Activated naive CD8-positive, alpha-beta T cell treated with anti-CD3 and anti-CD28 coated beads for 36 hours (primary cell): ENCODE data around the gene MUC22. TPM values are rescaled to one million over a fixed set of nuclear protein-coding genes. Genes with fewer than 3 reads are reported as not detected.
"Not testable (repeated sequence)": the region's sequence is repeated elsewhere in the genome, so short reads cannot be mapped to it uniquely, and the experiment has no call there.

Experiments
- DNase-seq: peaks from one replicate; pipeline ENCODE4 v3.0.0; 2021
- H3K27ac Mint-ChIP-seq: one replicate; pipeline ENCODE4 v1.8.0; 2022; ENCODE audit warnings: mild to moderate bottlenecking, moderate library complexity, mixed read lengths
- H3K27me3 Mint-ChIP-seq: one replicate; pipeline ENCODE4 v1.8.0; 2022; ENCODE audit warnings: mild to moderate bottlenecking, mixed read lengths
- H3K36me3 Mint-ChIP-seq: one replicate; pipeline ENCODE4 v1.8.0; 2021; ENCODE audit warnings: mild to moderate bottlenecking, mixed read lengths
- H3K4me1 Mint-ChIP-seq: one replicate; pipeline ENCODE4 v1.8.0; 2021; ENCODE audit warnings: mixed read lengths
- H3K4me3 Mint-ChIP-seq: one replicate; pipeline ENCODE4 v1.8.0; 2022; ENCODE audit warnings: mild to moderate bottlenecking, moderate library complexity, mixed read lengths
- H3K9me3 Mint-ChIP-seq: one replicate; pipeline ENCODE4 v1.8.0; 2022; ENCODE audit warnings: mixed read lengths
- total RNA-seq, 2 experiments: library from RNA; stranded (reverse); gene quantifications; one replicate each; pipeline ENCODE4 v1.2.3, GENCODE V29; 2021

The MUC22 gene
- total RNA-seq, 2 experiments from 2014 or later: not detected

- Mint-ChIP-seq H3K27ac (no peak overlapping the region), H3K4me1 (peaks cover 9% of the 10 kb centered on the region), H3K9me3 (no peaks in the 10 kb centered on the region), H3K4me3 (no peak overlapping the region), H3K27me3 (peaks cover 6% of the 10 kb centered on the region), H3K36me3 (no peaks in the 10 kb centered on the region)
- DNase-seq: no peak
Measured at GRCh38 chr6:31041372-31041974, 31.2 kb downstream of the MUC22 start.

DNA sequence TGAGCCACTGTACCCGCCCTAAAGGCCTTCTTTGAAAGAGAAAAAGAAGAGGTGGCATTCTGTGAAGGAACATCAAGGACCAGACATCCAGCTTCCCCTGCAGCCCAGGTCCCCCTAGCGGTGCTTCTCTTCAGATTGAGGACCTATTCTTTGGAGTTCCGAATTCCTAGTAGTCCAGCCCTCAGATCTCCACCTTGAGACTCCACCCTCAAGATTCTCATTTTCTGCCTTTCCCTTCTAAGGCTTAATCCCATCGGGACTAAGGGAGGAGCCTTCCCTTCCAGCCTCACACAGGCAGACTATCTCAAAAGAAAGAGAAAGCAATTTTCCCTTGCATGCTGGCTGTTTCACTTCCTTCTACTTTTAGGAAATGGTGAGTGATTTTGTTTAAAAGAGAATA, 32.5 kb downstream of the MUC22 start:
- Mint-ChIP-seq H3K27me3 (peaks cover 12% of the 10 kb centered on the region), H3K4me1 (peaks cover 9% of the 10 kb centered on the region), H3K4me3 (peak overlapping the region; percentile 58), H3K36me3 (no peaks in the 10 kb centered on the region), H3K27ac (peak overlapping the region; percentile 42), H3K9me3 (no peaks in the 10 kb centered on the region)
- DNase-seq: no peak

DNA sequence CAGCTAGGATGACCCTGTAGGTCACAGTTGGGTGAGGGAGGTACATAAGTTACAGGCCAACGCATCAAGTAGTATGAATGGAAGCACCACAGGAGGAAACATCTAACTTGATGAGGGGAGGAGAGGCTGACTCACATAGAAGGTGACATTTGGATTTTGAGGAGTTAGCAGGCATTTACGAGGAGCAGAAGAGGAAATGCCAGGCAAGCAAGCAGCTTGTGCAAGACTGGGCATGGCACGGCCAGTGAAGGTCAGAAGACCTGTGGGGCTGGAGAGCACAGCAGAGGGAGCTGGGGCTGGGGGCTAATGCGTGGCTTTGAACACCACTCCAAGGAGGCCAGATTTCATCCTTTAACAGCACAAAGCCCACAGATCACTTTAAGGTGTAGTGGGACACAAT, 37.8 kb downstream of the MUC22 start:
- H3K4me3 Mint-ChIP-seq: no peak overlapping the region
- H3K4me1 Mint-ChIP-seq: peaks cover 3% of the 10 kb centered on the region
- H3K27ac Mint-ChIP-seq: no peak overlapping the region
- no peaks in the 10 kb centered on the region for H3K36me3 Mint-ChIP-seq
- H3K9me3 Mint-ChIP-seq: no peaks in the 10 kb centered on the region
- peaks cover 35% of the 10 kb centered on the region for H3K27me3 Mint-ChIP-seq
- no peak for DNase-seq

DNA sequence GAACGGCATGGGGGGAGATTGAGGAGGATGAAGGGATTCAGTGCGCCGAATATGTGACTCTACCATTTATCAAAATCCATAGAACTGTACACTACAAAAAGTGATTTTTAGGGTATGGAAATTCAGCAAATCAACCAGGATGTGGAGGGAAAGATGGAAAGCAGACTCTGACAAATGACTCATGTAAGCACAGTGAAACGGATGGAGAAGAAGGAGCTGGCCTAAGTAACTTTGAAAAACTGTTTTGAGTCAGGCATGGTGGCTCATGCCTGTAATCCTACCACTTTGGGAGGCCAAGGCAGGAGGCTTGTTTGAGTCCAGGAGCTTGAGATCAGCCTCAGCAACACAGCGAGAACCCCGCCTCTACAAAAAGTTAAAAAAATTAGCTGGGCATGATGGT, 39.2 kb downstream of the MUC22 start:
- no peak overlapping the region for H3K4me3 Mint-ChIP-seq
- H3K9me3 Mint-ChIP-seq: no peaks in the 10 kb centered on the region
- H3K27me3 Mint-ChIP-seq: peaks cover 48% of the 10 kb centered on the region
- H3K36me3 Mint-ChIP-seq: no peaks in the 10 kb centered on the region
- H3K27ac Mint-ChIP-seq: no peak overlapping the region
- DNase-seq: no peak
- H3K4me1 Mint-ChIP-seq: no peaks in the 10 kb centered on the region

GRCh38 chr6:31053187-31053586, 42.9 kb downstream of the MUC22 start:
- H3K4me1 Mint-ChIP-seq, H3K27ac Mint-ChIP-seq, H3K36me3 Mint-ChIP-seq, H3K9me3 Mint-ChIP-seq, DNase-seq, H3K4me3 Mint-ChIP-seq: not testable (repeated sequence)
- peaks cover 36% of the 10 kb centered on the region for H3K27me3 Mint-ChIP-seq

GRCh38 chr6:31053873-31054272, 43.6 kb downstream of the MUC22 start:
- no peak for DNase-seq
- Mint-ChIP-seq H3K4me1 (no peaks in the 10 kb centered on the region), H3K36me3 (no peaks in the 10 kb centered on the region), H3K4me3 (no peak overlapping the region), H3K27ac (no peak overlapping the region), H3K27me3 (peaks cover 33% of the 10 kb centered on the region), H3K9me3 (no peaks in the 10 kb centered on the region)

DNA sequence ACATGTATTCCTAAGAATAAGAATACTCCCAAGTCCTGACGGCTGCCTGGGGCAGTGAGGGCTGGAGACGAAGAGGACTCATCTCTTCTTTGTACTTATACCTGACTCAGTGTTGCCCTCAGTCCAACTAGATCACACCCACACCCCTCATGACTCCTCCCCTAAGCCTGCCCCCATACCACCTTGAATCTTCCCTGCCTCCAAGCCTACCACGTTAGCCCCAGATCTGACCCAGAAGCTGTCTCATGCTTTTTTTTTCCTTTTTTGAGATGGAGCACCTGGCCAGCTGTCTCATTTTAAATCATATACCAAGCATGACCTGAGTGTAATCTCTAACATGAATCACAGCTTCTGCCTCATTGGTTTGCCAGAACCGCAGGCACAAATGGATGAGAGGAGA, 45.2 kb downstream of the MUC22 start:
- H3K36me3 Mint-ChIP-seq: no peaks in the 10 kb centered on the region
- H3K27ac Mint-ChIP-seq: no peak overlapping the region
- H3K4me3 Mint-ChIP-seq: no peak overlapping the region
- DNase-seq: no peak
- no peaks in the 10 kb centered on the region for H3K9me3 Mint-ChIP-seq
- H3K4me1 Mint-ChIP-seq: no peaks in the 10 kb centered on the region
- peaks cover 27% of the 10 kb centered on the region for H3K27me3 Mint-ChIP-seq

- no peak overlapping the region for H3K27ac Mint-ChIP-seq
- no peaks in the 10 kb centered on the region for H3K4me1 Mint-ChIP-seq
- no peak overlapping the region for H3K4me3 Mint-ChIP-seq
Measured at GRCh38 chr6:31057426-31058003, 47.2 kb downstream of the MUC22 start.

DNA sequence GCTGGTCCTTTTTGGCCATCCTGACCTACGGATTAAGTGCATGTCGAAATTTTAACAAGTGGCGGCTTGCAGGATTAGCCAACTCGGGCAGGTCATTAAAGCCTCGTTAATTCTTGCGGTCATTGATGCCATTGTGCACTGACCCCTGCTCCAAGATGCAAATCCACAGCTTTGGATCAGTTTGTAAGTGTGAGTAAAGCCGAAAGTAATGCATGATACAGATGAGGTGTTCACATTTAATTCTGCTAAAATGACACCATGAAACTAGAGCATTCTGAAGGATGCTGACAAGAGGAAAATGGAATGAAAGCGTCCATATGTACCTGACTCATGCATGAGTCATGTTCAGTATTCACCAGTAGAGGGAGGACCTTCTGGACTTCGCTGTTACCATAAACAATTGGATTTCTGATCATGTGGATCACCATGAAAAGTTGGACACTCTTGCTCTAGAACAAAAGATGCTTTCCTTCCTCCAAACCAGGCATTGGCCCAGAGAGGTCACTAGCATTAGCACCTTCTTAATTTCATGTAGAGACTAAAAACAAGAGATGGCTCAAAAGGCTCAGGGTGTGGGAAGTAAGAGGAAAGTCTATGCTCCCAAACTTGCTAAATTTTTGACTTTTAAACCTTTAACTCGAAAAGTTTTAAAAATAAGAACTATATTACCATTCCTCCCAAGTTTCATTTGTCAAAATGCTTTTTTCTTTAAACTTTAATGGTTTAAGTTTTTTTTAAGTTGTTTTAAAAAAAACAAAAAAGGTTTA, 48.0 kb downstream of the MUC22 start:
- no peaks in the 10 kb centered on the region for H3K4me1 Mint-ChIP-seq
- H3K27ac Mint-ChIP-seq: no peak overlapping the region
- H3K27me3 Mint-ChIP-seq: peaks cover 19% of the 10 kb centered on the region
- H3K9me3 Mint-ChIP-seq: no peaks in the 10 kb centered on the region
- H3K36me3 Mint-ChIP-seq: no peaks in the 10 kb centered on the region
- DNase-seq: no peak
- no peak overlapping the region for H3K4me3 Mint-ChIP-seq

More at GRCh38 chr6:31057426-31058003, 47.2 kb downstream of the MUC22 start:
- Mint-ChIP-seq H3K9me3 (no peaks in the 10 kb centered on the region), H3K27me3 (peaks cover 21% of the 10 kb centered on the region), H3K36me3 (no peaks in the 10 kb centered on the region)
- no peak for DNase-seq

- no peak for DNase-seq
- no peaks in the 10 kb centered on the region for H3K36me3 Mint-ChIP-seq
- H3K27me3 Mint-ChIP-seq: peaks cover 3% of the 10 kb centered on the region
- no peaks in the 10 kb centered on the region for H3K9me3 Mint-ChIP-seq
- no peak overlapping the region for H3K4me3 Mint-ChIP-seq
- no peak overlapping the region for H3K27ac Mint-ChIP-seq
- no peaks in the 10 kb centered on the region for H3K4me1 Mint-ChIP-seq
Measured at GRCh38 chr6:31060145-31060544, 49.9 kb downstream of the MUC22 start.

- Mint-ChIP-seq H3K27ac (no peak overlapping the region), H3K27me3 (peaks cover 3% of the 10 kb centered on the region), H3K36me3 (no peaks in the 10 kb centered on the region), H3K4me3 (no peak overlapping the region), H3K9me3 (no peaks in the 10 kb centered on the region), H3K4me1 (no peaks in the 10 kb centered on the region)
- no peak for DNase-seq
Measured at GRCh38 chr6:31063906-31064435, 53.7 kb downstream of the MUC22 start.

- no peaks in the 10 kb centered on the region for H3K4me1 Mint-ChIP-seq
- no peak for DNase-seq
- no peak overlapping the region for H3K27ac Mint-ChIP-seq
- H3K4me3 Mint-ChIP-seq: no peak overlapping the region
- no peaks in the 10 kb centered on the region for H3K9me3 Mint-ChIP-seq
- no peaks in the 10 kb centered on the region for H3K36me3 Mint-ChIP-seq
- H3K27me3 Mint-ChIP-seq: peaks cover 3% of the 10 kb centered on the region
Measured at GRCh38 chr6:31065556-31065955, 55.3 kb downstream of the MUC22 start.

GRCh38 chr6:31067028-31067427, 56.8 kb downstream of the MUC22 start:
- H3K36me3 Mint-ChIP-seq, DNase-seq, H3K27me3 Mint-ChIP-seq, H3K27ac Mint-ChIP-seq, H3K9me3 Mint-ChIP-seq, H3K4me1 Mint-ChIP-seq, H3K4me3 Mint-ChIP-seq: not testable (repeated sequence)

- H3K4me3 Mint-ChIP-seq, H3K27me3 Mint-ChIP-seq, DNase-seq, H3K9me3 Mint-ChIP-seq, H3K27ac Mint-ChIP-seq, H3K4me1 Mint-ChIP-seq, H3K36me3 Mint-ChIP-seq: not testable (repeated sequence)
Measured at GRCh38 chr6:31067891-31068668, 57.8 kb downstream of the MUC22 start.
